ENCODE data around the gene FBXW9.

The FBXW9 gene

DNA sequence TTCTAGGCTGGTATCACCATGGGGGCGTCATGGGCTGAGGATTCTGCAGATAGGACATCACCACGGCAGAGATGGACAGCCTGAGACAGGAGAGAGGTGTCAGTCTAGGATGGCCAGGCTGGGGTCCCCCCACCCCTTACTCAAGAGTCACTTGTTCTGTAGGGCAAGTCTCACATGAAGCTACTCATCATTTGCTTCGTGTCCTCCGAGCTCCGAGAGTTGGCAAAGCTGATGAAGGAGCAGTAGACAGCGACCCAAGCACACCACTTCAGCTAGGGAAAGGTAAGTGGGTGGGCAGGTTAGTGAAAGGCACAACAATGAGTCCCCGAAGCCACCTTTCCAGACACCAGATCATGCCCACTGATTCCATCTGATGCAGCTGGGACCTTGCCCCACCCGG lies 28.1 kb downstream of the FBXW9 start:
- no peak for ATAC-seq
- TF ChIP-seq ZFP3 (CRISPR knock-in tag; IDR thresholded peaks at IDR 0.05) (no peak), SNAI2 (CRISPR knock-in tag; IDR thresholded peaks at IDR 0.05) (no peak), CSDC2 (CRISPR knock-in tag; IDR thresholded peaks at IDR 0.05) (no peak), GLIS3 (CRISPR knock-in tag; IDR thresholded peaks at IDR 0.05) (no peak), OSR1 (CRISPR knock-in tag; IDR thresholded peaks at IDR 0.05) (no peak), ZNF8 (CRISPR knock-in tag; IDR thresholded peaks at IDR 0.05) (no peak), TCF4 (CRISPR knock-in tag; IDR thresholded peaks at IDR 0.05; ENCODE audit: borderline replicate concordance) (no peak), RARB (CRISPR knock-in tag; IDR thresholded peaks at IDR 0.05) (no peak), ZNF565 (CRISPR knock-in tag; conservative IDR thresholded peaks at IDR 0.05; ENCODE audit: low read depth) (no peak), ZFP30 (CRISPR knock-in tag; IDR thresholded peaks at IDR 0.05) (no peak), TOX (CRISPR knock-in tag; IDR thresholded peaks at IDR 0.05; ENCODE audit: borderline replicate concordance) (no peak), PPARA (CRISPR knock-in tag; IDR thresholded peaks at IDR 0.05; ENCODE audit: borderline replicate concordance) (no peak), ARNTL (CRISPR knock-in tag; IDR thresholded peaks at IDR 0.05; ENCODE audit: borderline replicate concordance, low read depth) (no peak), ISL1 (CRISPR knock-in tag; IDR thresholded peaks at IDR 0.05) (no peak)
- TF ChIP-seq, protein P1, sequence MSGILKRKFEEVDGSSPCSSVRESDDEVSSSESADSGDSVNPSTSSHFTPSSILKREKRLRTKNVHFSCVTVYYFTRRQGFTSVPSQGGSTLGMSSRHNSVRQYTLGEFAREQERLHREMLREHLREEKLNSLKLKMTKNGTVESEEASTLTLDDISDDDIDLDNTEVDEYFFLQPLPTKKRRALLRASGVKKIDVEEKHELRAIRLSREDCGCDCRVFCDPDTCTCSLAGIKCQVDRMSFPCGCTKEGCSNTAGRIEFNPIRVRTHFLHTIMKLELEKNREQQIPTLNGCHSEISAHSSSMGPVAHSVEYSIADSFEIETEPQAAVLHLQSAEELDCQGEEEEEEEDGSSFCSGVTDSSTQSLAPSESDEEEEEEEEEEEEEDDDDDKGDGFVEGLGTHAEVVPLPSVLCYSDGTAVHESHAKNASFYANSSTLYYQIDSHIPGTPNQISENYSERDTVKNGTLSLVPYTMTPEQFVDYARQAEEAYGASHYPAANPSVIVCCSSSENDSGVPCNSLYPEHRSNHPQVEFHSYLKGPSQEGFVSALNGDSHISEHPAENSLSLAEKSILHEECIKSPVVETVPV (CRISPR knock-in tag; IDR thresholded peaks at IDR 0.05), result no peak
- TF ChIP-seq, protein P2, sequence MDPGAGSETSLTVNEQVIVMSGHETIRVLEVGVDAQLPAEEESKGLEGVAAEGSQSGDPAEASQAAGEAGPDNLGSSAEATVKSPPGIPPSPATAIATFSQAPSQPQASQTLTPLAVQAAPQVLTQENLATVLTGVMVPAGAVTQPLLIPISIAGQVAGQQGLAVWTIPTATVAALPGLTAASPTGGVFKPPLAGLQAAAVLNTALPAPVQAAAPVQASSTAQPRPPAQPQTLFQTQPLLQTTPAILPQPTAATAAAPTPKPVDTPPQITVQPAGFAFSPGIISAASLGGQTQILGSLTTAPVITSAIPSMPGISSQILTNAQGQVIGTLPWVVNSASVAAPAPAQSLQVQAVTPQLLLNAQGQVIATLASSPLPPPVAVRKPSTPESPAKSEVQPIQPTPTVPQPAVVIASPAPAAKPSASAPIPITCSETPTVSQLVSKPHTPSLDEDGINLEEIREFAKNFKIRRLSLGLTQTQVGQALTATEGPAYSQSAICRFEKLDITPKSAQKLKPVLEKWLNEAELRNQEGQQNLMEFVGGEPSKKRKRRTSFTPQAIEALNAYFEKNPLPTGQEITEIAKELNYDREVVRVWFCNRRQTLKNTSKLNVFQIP (CRISPR knock-in tag; IDR thresholded peaks at IDR 0.05; ENCODE audit: borderline replicate concordance, low read depth), result no peak
- TF ChIP-seq, protein P3, sequence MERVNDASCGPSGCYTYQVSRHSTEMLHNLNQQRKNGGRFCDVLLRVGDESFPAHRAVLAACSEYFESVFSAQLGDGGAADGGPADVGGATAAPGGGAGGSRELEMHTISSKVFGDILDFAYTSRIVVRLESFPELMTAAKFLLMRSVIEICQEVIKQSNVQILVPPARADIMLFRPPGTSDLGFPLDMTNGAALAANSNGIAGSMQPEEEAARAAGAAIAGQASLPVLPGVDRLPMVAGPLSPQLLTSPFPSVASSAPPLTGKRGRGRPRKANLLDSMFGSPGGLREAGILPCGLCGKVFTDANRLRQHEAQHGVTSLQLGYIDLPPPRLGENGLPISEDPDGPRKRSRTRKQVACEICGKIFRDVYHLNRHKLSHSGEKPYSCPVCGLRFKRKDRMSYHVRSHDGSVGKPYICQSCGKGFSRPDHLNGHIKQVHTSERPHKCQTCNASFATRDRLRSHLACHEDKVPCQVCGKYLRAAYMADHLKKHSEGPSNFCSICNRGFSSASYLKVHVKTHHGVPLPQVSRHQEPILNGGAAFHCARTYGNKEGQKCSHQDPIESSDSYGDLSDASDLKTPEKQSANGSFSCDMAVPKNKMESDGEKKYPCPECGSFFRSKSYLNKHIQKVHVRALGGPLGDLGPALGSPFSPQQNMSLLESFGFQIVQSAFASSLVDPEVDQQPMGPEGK (CRISPR knock-in tag; IDR thresholded peaks at IDR 0.05; ENCODE audit: borderline replicate concordance), result no peak

DNA sequence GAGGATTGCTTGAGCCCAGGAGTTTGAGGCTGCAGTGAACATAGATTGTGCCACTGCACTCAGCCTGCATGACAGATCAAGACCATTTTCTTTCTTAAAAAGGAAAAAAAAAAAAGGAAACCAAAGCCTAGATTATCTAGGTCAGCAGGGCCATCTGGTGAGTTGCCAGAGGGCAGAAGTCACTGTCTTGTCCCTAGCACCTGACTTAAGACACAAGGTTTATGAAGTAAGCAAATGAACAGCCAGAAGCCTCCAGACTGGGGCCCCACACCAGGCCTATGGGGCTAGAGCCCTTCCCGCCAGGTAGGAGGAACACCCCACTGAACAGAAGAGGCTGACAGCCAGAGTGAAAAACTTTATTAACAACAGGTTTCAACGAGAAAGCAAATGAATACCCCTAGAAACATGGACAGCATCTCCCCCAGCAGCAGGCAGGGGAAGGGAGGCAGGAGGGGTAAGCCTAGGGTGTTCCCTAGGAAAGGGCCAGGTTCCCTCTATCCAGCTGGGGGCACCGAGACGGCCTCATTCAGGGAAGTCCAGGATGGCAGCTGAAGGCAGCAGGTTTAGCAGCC lies 28.6 kb downstream of the FBXW9 start:
- ATAC-seq, result no peak
- TF ChIP-seq OSR1 (CRISPR knock-in tag; IDR thresholded peaks at IDR 0.05) (no peak), TCF4 (CRISPR knock-in tag; IDR thresholded peaks at IDR 0.05; ENCODE audit: borderline replicate concordance) (no peak), TOX (CRISPR knock-in tag; IDR thresholded peaks at IDR 0.05; ENCODE audit: borderline replicate concordance) (no peak), SNAI2 (CRISPR knock-in tag; IDR thresholded peaks at IDR 0.05) (no peak), PPARA (CRISPR knock-in tag; IDR thresholded peaks at IDR 0.05; ENCODE audit: borderline replicate concordance) (no peak), CSDC2 (CRISPR knock-in tag; IDR thresholded peaks at IDR 0.05) (no peak), ZNF8 (CRISPR knock-in tag; IDR thresholded peaks at IDR 0.05) (no peak), ZFP3 (CRISPR knock-in tag; IDR thresholded peaks at IDR 0.05) (no peak), GLIS3 (CRISPR knock-in tag; IDR thresholded peaks at IDR 0.05) (no peak), ESRRG (CRISPR knock-in tag; IDR thresholded peaks at IDR 0.05) (no peak)
- TF ChIP-seq, protein P3 (CRISPR knock-in tag; IDR thresholded peaks at IDR 0.05; ENCODE audit: borderline replicate concordance), result no peak
- TF ChIP-seq, protein P4, sequence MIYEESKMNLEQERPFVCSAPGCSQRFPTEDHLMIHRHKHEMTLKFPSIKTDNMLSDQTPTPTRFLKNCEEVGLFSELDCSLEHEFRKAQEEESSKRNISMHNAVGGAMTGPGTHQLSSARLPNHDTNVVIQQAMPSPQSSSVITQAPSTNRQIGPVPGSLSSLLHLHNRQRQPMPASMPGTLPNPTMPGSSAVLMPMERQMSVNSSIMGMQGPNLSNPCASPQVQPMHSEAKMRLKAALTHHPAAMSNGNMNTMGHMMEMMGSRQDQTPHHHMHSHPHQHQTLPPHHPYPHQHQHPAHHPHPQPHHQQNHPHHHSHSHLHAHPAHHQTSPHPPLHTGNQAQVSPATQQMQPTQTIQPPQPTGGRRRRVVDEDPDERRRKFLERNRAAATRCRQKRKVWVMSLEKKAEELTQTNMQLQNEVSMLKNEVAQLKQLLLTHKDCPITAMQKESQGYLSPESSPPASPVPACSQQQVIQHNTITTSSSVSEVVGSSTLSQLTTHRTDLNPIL (CRISPR knock-in tag; IDR thresholded peaks at IDR 0.05; ENCODE audit: low read depth), result no peak
- TF ChIP-seq, protein P2 (CRISPR knock-in tag; IDR thresholded peaks at IDR 0.05; ENCODE audit: borderline replicate concordance, low read depth), result no peak
- TF ChIP-seq, protein P5, sequence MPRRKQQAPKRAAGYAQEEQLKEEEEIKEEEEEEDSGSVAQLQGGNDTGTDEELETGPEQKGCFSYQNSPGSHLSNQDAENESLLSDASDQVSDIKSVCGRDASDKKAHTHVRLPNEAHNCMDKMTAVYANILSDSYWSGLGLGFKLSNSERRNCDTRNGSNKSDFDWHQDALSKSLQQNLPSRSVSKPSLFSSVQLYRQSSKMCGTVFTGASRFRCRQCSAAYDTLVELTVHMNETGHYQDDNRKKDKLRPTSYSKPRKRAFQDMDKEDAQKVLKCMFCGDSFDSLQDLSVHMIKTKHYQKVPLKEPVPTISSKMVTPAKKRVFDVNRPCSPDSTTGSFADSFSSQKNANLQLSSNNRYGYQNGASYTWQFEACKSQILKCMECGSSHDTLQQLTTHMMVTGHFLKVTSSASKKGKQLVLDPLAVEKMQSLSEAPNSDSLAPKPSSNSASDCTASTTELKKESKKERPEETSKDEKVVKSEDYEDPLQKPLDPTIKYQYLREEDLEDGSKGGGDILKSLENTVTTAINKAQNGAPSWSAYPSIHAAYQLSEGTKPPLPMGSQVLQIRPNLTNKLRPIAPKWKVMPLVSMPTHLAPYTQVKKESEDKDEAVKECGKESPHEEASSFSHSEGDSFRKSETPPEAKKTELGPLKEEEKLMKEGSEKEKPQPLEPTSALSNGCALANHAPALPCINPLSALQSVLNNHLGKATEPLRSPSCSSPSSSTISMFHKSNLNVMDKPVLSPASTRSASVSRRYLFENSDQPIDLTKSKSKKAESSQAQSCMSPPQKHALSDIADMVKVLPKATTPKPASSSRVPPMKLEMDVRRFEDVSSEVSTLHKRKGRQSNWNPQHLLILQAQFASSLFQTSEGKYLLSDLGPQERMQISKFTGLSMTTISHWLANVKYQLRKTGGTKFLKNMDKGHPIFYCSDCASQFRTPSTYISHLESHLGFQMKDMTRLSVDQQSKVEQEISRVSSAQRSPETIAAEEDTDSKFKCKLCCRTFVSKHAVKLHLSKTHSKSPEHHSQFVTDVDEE (CRISPR knock-in tag; IDR thresholded peaks at IDR 0.05), result no peak

Data from SK-N-SH treated with all-trans-retinoic acid at 6 μM for 48 hours (cell line).